Measurements from ENCODE around the gene ARL15.

Gene ARL15

DNA sequence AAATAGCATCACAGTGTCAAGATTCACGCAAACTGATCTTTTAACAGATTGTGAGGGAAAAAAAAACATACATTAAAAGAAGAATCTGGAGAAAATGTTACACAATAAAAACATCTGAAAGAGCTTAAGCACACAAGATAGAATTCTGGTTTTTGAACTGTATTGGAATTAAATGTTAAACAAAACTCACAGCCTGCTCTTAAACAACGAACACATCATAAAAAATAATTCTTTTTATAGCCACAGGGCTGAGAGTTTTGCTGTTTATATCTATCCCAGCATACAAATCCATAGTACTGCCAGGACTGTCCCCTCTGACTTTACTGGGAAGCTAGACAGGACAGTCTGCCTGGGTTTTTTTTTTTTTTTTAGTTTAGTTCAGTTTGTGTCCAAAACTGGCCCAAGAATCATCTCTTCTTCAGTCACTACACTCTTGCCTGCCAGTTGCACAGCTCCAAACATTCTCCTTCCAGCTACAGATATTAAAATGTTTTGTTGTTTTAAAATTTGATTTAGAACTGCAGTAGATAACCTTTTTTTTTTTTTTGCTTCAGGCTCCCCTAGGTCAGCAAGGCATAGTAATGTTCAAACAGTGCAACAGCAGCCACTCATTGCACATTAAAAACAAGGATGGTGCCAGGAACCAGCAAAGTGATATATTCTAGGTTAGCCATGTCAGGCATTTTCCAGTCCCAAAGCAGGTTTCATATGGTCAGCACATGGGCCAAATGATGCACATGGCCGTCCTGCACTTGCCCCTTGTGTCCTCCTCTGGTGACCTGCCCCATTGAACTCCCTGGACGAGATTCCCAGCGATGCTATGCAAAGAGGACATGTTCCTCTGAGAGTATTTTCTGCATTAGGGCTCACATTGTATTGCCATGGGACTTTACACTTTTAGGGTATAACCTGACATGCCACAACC is 173.6 kb downstream of the ARL15 start:
- TF ChIP-seq, protein P1, sequence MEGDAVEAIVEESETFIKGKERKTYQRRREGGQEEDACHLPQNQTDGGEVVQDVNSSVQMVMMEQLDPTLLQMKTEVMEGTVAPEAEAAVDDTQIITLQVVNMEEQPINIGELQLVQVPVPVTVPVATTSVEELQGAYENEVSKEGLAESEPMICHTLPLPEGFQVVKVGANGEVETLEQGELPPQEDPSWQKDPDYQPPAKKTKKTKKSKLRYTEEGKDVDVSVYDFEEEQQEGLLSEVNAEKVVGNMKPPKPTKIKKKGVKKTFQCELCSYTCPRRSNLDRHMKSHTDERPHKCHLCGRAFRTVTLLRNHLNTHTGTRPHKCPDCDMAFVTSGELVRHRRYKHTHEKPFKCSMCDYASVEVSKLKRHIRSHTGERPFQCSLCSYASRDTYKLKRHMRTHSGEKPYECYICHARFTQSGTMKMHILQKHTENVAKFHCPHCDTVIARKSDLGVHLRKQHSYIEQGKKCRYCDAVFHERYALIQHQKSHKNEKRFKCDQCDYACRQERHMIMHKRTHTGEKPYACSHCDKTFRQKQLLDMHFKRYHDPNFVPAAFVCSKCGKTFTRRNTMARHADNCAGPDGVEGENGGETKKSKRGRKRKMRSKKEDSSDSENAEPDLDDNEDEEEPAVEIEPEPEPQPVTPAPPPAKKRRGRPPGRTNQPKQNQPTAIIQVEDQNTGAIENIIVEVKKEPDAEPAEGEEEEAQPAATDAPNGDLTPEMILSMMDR (IDR thresholded peaks at IDR 0.05; ENCODE audit: insufficient read depth, low read depth, low read length, missing control alignments) = no peak
- H3K4me3 ChIP-seq (ENCODE audit: low read length) = no peak overlapping the region
- DNase-seq (ENCODE audit: low read depth) = no peak

DNA sequence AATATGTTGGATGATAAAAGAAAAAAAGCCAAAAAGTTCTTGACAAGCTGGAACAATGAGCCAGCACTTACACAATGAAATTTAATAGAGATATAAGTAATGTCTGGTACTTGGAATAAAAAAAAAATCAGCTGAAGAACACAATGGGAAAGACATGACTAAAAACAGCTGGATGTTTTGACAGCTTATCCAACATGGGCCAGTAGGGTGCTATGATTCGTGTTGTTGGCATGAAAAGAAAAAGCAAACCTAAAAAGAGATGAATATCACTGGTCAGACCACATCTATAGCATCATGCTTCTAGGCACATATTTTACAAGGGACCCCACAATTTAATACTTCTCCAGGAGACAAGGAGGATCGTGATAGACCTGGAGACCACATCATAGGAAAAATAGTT is 175.3 kb downstream of the ARL15 start:
- TF ChIP-seq, protein P1 (IDR thresholded peaks at IDR 0.05; ENCODE audit: insufficient read depth, low read depth, low read length, missing control alignments) = no peak
- peak; percentile 27 for DNase-seq (ENCODE audit: low read depth)
- H3K4me3 ChIP-seq (ENCODE audit: low read length) = no peak overlapping the region

DNA sequence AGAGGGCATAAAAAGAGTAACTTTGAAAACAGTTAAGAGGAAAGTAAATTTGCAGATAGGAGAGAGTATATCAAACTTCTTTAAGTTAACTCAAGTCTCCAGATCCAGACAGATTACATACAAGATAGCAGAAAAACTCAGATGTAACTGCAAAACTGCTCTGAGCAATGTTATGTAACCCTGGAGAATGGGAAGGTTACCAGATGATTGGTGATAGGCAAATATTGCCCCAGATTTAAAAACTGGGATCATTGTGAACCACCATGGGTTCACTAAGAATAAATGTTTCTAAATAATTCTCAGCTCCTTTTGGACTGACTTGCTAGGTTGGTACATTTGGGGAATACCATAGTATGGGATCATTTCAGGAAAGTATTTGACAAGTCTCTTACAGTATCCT is 176.5 kb downstream of the ARL15 start:
- TF ChIP-seq, protein P1 (IDR thresholded peaks at IDR 0.05; ENCODE audit: insufficient read depth, low read depth, low read length, missing control alignments) = no peak
- no peak for DNase-seq (ENCODE audit: low read depth)
- no peak overlapping the region for H3K4me3 ChIP-seq (ENCODE audit: low read length)

DNA sequence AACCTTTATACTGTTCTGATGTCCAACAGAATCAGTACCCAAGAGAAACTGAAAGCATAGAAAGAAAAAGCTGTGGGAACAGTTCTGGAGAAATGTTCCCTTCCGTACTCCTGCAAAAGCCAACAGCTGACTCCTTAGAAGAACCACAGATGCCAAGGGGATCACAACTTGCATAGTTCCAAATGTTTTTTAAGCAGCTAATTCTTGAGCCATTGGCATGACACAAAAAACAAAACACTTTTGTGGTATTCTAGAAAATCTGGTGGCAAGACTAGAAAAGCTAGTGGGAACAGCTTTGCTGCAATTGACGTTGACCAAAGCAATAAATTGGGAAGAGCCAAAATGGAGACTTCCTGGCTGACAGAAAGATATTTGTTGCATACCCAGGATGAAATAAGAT is 189.9 kb downstream of the ARL15 start:
- DNase-seq (ENCODE audit: low read depth) = no peak
- TF ChIP-seq, protein P1 (IDR thresholded peaks at IDR 0.05; ENCODE audit: insufficient read depth, low read depth, low read length, missing control alignments) = no peak

DNA sequence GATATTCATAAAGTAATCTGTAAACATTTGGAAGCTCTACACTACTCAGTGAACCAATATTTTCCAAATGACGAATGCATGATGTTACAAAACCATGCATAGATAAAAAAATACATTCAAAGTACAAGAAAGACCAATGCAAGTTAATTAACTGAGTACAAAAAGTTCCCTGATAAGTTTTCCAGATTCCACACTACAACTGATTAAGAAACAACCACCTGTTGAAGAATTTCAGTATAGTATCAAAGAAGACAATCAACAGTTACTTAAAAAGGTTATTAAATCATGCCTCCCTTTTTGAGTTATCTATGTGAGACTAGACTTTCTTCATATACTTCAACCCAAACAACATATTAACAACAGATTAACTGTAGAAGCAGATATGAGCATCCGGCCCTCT is 192.4 kb downstream of the ARL15 start:
- TF ChIP-seq, protein P1 (IDR thresholded peaks at IDR 0.05; ENCODE audit: insufficient read depth, low read depth, low read length, missing control alignments) = no peak
- no peak overlapping the region for H3K4me3 ChIP-seq (ENCODE audit: low read length)
- no peak for DNase-seq (ENCODE audit: low read depth)

More for the DNA sequence above, 189.9 kb downstream of the ARL15 start:
- H3K4me3 ChIP-seq (ENCODE audit: low read length) = no peak overlapping the region

DNA sequence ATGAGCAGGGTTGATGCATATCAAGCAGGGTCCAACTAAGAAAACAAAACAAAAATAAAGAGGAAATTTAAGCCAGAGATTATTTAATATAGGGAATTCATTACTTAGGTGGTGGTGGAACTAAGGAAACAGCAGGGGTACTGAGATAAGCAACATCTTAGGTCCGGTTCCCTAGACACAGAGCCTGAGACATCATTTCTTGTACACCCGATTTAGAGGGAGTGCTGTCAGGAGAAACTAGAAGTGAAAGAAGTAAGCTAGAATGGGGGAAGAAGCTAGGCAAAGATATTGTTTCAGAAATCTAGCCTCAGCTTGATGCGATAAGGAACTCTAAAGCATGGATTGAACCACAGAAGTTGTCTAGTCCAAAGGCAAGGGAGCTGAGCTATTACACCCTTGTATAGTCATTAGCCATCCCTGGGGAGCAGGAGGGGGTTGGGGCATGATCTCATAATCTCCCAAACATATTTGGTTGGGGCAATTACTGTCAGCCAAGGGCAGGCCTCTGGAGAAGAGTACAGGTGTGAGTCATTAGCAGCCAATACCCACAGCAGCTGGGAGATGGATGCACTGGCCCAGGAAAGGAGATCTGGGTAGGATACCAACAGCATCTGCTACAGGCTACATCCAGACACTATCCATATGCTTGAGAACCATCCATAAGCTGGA is 194.5 kb downstream of the ARL15 start:
- no peak overlapping the region for H3K4me3 ChIP-seq (ENCODE audit: low read length)
- TF ChIP-seq, protein P1 (IDR thresholded peaks at IDR 0.05; ENCODE audit: insufficient read depth, low read depth, low read length, missing control alignments) = no peak
- peak; percentile 66 for DNase-seq (ENCODE audit: low read depth)
